SU-DHL-6 (cell line): ENCODE data around the gene NR1D2.

Experiments
- H2AFZ ChIP-seq: fragments of 200-600 bp; sonication (generic); 2 replicates; pipeline ENCODE4 v1.6.1; 2014; ENCODE audit warnings: low read depth, mild to moderate bottlenecking, moderate library complexity, mixed read lengths, antibody characterized with exemption, low read length; ENCODE audit not compliant: severe bottlenecking
- H3F3A ChIP-seq: fragments of 200-600 bp; shearing (Covaris generic); 2 replicates; pipeline ENCODE4 v1.6.0; 2016; ENCODE audit warnings: antibody characterized with exemption, mild to moderate bottlenecking; ENCODE audit not compliant: insufficient read depth
- H3K27ac ChIP-seq: fragments of 200-600 bp; sonication (generic); 2 replicates; pipeline ENCODE4 v1.5.1; 2016; ENCODE audit warnings: low read depth, mild to moderate bottlenecking, low read length, moderate library complexity, mixed read lengths
- H3K27me3 ChIP-seq: fragments of 200-600 bp; sonication (generic), shearing (Covaris generic); 2 replicates; pipeline ENCODE4 v1.6.0; 2014; ENCODE audit warnings: mild to moderate bottlenecking, low read length
- H3K36me3 ChIP-seq: fragments of 200-600 bp; sonication (generic); 2 replicates; pipeline ENCODE4 v1.6.1; 2014; ENCODE audit warnings: mild to moderate bottlenecking, low read length, mixed read lengths
- H3K4me2 ChIP-seq: fragments of 300-600, 200-600 bp; shearing (Covaris generic), sonication (generic); 2 replicates; pipeline ENCODE4 v1.6.0; 2014; ENCODE audit warnings: low read length, low read depth, mild to moderate bottlenecking; ENCODE audit not compliant: poor library complexity, severe bottlenecking
- H3K4me3 ChIP-seq: fragments of 200-600 bp; sonication (generic); 2 replicates; pipeline ENCODE4 v1.5.1; 2014; ENCODE audit warnings: antibody characterized with exemption, low read length, mild to moderate bottlenecking, mixed read lengths; ENCODE audit not compliant: insufficient read depth, poor library complexity, severe bottlenecking
- H3K79me2 ChIP-seq: fragments of 200-600 bp; sonication (generic); 2 replicates; pipeline ENCODE4 v1.6.1; 2014; ENCODE audit warnings: mild to moderate bottlenecking, low read length, moderate library complexity; ENCODE audit not compliant: insufficient read depth
- H3K9ac ChIP-seq: fragments of 200-600 bp; sonication (generic); 2 replicates; pipeline ENCODE4 v1.7.0; 2014; ENCODE audit warnings: mild to moderate bottlenecking, low read length
- H3K9me2 ChIP-seq: fragments of 200-600 bp; sonication (generic); replicated peaks from 2 replicates; pipeline ENCODE4 v1.6.1; 2014; ENCODE audit warnings: low read length; ENCODE audit not compliant: insufficient read depth
- H3K9me3 ChIP-seq: fragments of 200-600 bp; sonication (generic); 2 replicates; pipeline ENCODE4 v1.6.1; 2014; ENCODE audit warnings: low read length, mixed read lengths; ENCODE audit not compliant: insufficient read depth
- H4K20me1 ChIP-seq: fragments of 200-600 bp; sonication (generic); 2 replicates; pipeline ENCODE4 v1.6.1; 2014; ENCODE audit warnings: low read depth, mild to moderate bottlenecking, antibody characterized with exemption, low read length, moderate library complexity, mixed read lengths
- EZH2phosphoT487 ChIP-seq: fragments of 200-600 bp; sonication (generic), shearing (Covaris generic); conservative IDR thresholded peaks from 2 replicates; pipeline ENCODE4 v1.6.1; 2018; ENCODE audit warnings: mild to moderate bottlenecking, antibody characterized with exemption, low read length, moderate library complexity, mixed read lengths
- TF ChIP-seq, protein P1 (sequence below): fragments of 200-600 bp; sonication (generic); IDR thresholded peaks from one replicate; pipeline ENCODE4 v1.5.1; 2017; ENCODE audit warnings: antibody characterized with exemption, mild to moderate bottlenecking, low read length, moderate library complexity; ENCODE audit not compliant: insufficient read depth, poor library complexity, severe bottlenecking

Gene NR1D2

DNA sequence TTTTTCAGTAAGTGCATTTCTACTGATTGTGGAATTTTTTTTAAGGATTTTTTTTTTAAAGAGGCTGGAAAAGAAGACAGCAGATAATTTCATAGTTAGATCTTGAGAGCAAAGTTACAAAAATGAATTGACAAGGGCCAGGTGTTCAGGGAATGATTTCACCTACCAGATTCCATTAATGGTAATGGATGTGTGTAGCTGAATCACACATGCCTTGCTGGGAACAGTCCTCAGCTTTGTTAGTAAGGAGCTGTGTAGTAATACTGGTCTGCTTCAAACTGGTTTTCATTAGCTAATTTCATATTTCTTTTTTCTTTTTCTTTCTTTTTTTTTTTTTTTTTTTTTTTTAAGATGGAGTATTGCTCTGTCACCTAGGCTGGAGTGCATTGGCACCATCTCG lies 16.0 kb downstream of the NR1D2 start:
- no peak overlapping the region for H3K9ac ChIP-seq
- H3F3A ChIP-seq, result 0 out of 2 replicates have a peak, but pooled peaks cover 3% of the 10 kb centered on the region

DNA sequence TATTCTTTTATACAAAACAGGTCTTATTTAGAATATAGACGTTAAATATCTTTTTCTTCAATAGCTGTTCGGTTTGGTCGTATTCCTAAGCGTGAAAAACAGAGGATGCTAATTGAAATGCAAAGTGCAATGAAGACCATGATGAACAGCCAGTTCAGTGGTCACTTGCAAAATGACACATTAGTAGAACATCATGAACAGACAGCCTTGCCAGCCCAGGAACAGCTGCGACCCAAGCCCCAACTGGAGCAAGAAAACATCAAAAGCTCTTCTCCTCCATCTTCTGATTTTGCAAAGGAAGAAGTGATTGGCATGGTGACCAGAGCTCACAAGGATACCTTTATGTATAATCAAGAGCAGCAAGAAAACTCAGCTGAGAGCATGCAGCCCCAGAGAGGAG lies 16.8 kb downstream of the NR1D2 start:
- no peak overlapping the region for H3K9ac ChIP-seq
- H4K20me1 ChIP-seq, result no peaks in the 10 kb centered on the region
- no peaks in the 10 kb centered on the region for H3K36me3 ChIP-seq
- no peak overlapping the region for H2AFZ ChIP-seq
- H3F3A ChIP-seq, result 0 out of 2 replicates have a peak, but pooled peaks cover 3% of the 10 kb centered on the region
- H3K27me3 ChIP-seq, result no peaks in the 10 kb centered on the region
- no peak overlapping the region for H3K27ac ChIP-seq
- TF ChIP-seq, protein P1, sequence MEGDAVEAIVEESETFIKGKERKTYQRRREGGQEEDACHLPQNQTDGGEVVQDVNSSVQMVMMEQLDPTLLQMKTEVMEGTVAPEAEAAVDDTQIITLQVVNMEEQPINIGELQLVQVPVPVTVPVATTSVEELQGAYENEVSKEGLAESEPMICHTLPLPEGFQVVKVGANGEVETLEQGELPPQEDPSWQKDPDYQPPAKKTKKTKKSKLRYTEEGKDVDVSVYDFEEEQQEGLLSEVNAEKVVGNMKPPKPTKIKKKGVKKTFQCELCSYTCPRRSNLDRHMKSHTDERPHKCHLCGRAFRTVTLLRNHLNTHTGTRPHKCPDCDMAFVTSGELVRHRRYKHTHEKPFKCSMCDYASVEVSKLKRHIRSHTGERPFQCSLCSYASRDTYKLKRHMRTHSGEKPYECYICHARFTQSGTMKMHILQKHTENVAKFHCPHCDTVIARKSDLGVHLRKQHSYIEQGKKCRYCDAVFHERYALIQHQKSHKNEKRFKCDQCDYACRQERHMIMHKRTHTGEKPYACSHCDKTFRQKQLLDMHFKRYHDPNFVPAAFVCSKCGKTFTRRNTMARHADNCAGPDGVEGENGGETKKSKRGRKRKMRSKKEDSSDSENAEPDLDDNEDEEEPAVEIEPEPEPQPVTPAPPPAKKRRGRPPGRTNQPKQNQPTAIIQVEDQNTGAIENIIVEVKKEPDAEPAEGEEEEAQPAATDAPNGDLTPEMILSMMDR, result no peak
- no peak for TF ChIP-seq EZH2phosphoT487
- no peak overlapping the region for H3K4me3 ChIP-seq
- no peaks in the 10 kb centered on the region for H3K79me2 ChIP-seq
- H3K9me3 ChIP-seq, result no peaks in the 10 kb centered on the region
- H3K9me2 ChIP-seq, result no peaks in the 10 kb centered on the region
- no peak overlapping the region for H3K4me2 ChIP-seq

More for the DNA sequence above, 16.0 kb downstream of the NR1D2 start:
- Histone ChIP-seq H3K27ac (no peak overlapping the region), H3K4me3 (no peak overlapping the region), H3K36me3 (no peaks in the 10 kb centered on the region), H3K9me2 (no peaks in the 10 kb centered on the region), H3K27me3 (no peaks in the 10 kb centered on the region), H4K20me1 (no peaks in the 10 kb centered on the region), H3K9me3 (no peaks in the 10 kb centered on the region), H3K79me2 (no peaks in the 10 kb centered on the region), H3K4me2 (no peak overlapping the region), H2AFZ (no peak overlapping the region)
- TF ChIP-seq, protein P1, result no peak
- no peak for TF ChIP-seq EZH2phosphoT487

- H3K36me3 ChIP-seq, result no peaks in the 10 kb centered on the region
- H3K27ac ChIP-seq, result no peak overlapping the region
- H3K4me2 ChIP-seq, result no peak overlapping the region
- no peaks in the 10 kb centered on the region for H3K9me3 ChIP-seq
- no peaks in the 10 kb centered on the region for H3K27me3 ChIP-seq
- H3K79me2 ChIP-seq, result no peaks in the 10 kb centered on the region
- H3K4me3 ChIP-seq, result no peak overlapping the region
- H3F3A ChIP-seq, result 0 out of 2 replicates have a peak, but pooled peaks cover 3% of the 10 kb centered on the region
- no peaks in the 10 kb centered on the region for H3K9me2 ChIP-seq
- H2AFZ ChIP-seq, result no peak overlapping the region
- H3K9ac ChIP-seq, result no peak overlapping the region
- TF ChIP-seq, protein P1, result no peak
- no peaks in the 10 kb centered on the region for H4K20me1 ChIP-seq
Measured at GRCh38 chr3:23964537-23965235, 19.6 kb downstream of the NR1D2 start.
